Stimulated activated CD4-positive, alpha-beta T cell treated with anti-CD3 and anti-CD28 coated beads, Interleukin-1b, Interleukin-23, amount 100 ng/mL, for 4 hours (primary cell): ENCODE results near the gene PDE4A.
"Not testable (repeated sequence)": the region's sequence is repeated elsewhere in the genome, so short reads cannot be mapped to it uniquely, and the experiment has no call there.

Experiments
- DNase-seq, 2 donors: peaks; one replicate each; pipeline ENCODE4 v3.0.0-alpha.2; 2020; ENCODE audit warnings: low read depth in 2 of 2

PDE4A gene

GRCh38 chr19:10403137-10404021 is 17.0 kb upstream of the PDE4A start, which contains the start of gene CDC37:
Gene CDC37, minus strand, starts transcription at chr19:10403542. Its CDS starts 63 bp downstream, at chr19:10403479.
- peak; percentile 97 to 98 for DNase-seq

GRCh38 chr19:10404888-10405820 is 15.2 kb upstream of the PDE4A start:
- DNase-seq, result peak in 1 of 2 donors; percentile 54

- DNase-seq, result no peak
Observed at GRCh38 chr19:10406191-10406590, 14.1 kb upstream of the PDE4A start.

- no peak for DNase-seq
Observed at GRCh38 chr19:10407096-10407495, 13.2 kb upstream of the PDE4A start.

GRCh38 chr19:10408511-10409283 is 11.6 kb upstream of the PDE4A start:
- no peak for DNase-seq

GRCh38 chr19:10411224-10411623 is 9.1 kb upstream of the PDE4A start:
- DNase-seq, result not testable (repeated sequence)

GRCh38 chr19:10412257-10412977 is 7.9 kb upstream of the PDE4A start:
- DNase-seq, result no peak

- no peak for DNase-seq
Observed at GRCh38 chr19:10416083-10416379, 4.3 kb upstream of the PDE4A start.

GRCh38 chr19:10416380-10417257 is 3.7 kb upstream of the PDE4A start:
- peak; percentile 89 to 90 for DNase-seq

GRCh38 chr19:10417541-10418234 is 2.6 kb upstream of the PDE4A start:
- DNase-seq, result no peak

GRCh38 chr19:10418235-10418484 is 2.2 kb upstream of the PDE4A start:
- DNase-seq, result no peak

- no peak for DNase-seq
Observed at GRCh38 chr19:10418485-10419199, 1.7 kb upstream of the PDE4A start.

GRCh38 chr19:10419200-10419645 is 1.1 kb upstream of the PDE4A start:
- no peak for DNase-seq

GRCh38 chr19:10419646-10420443 is 493 bp upstream of the PDE4A start:
- no peak for DNase-seq

- DNase-seq, result no peak
Observed at GRCh38 chr19:10421240-10422045, 1.1 kb downstream of the PDE4A start.

GRCh38 chr19:10422046-10422461 is 1.7 kb downstream of the PDE4A start:
- DNase-seq, result no peak

GRCh38 chr19:10422846-10423245 is 2.5 kb downstream of the PDE4A start:
- no peak for DNase-seq
